Measurements from ENCODE around the gene LIN37. TPM values are rescaled to one million over a fixed set of nuclear protein-coding genes. Genes with fewer than 3 reads are reported as not detected.
A peak's percentile ranks its signal among the peaks of the same experiment; 100 is the strongest.

Gene LIN37
- total and polyA plus RNA-seq, 9 of the 15 experiments (the other 6 are each of a cell fraction or from before 2014, with no cell fraction given): 1.2 to 12.5 (median 8.6) TPM

GRCh38 chr19:35716801-35717664 lies 31.3 kb upstream of the LIN37 start:
- ATAC-seq (peak; percentile 92), FAIRE-seq (peak; percentile 96), DNase-seq (ENCODE audit: extremely low read depth in 1 of 4, low spot score in 3 of 4) (peak; percentile 93 to 97 (median 94))
- POLR2A ChIA-PET: interaction anchor here (1.9 kb wide), 1 partner anchor 11 kb away, joined by 12 read pairs; no protein-coding TSS in a partner anchor
- H3K9me3 ChIP-seq (replicated peaks; ENCODE audit: control insufficient read depth, insufficient read depth, low read depth, low read length): no peaks in the 10 kb centered on the region
- in situ Hi-C loops (cut with MboI) (no loop called here), intact Hi-C loops (cut with micrococcal nuclease) (loop anchor here (1.0 to 2.0 kb wide), 4 partner anchors 24 to 214 kb away; no protein-coding TSS in a partner anchor)
- H3K27ac ChIP-seq (ENCODE audit: extremely low read depth, low read depth, low read length): peak overlapping the region; percentile 79
- CTCF ChIA-PET (ENCODE audit: low intra/inter-chr PET ratio): interaction anchor here (0.6 to 3.0 kb wide), 13 partner anchors 16 to 650 kb away, joined by 3 to 76 read pairs (median 4); partner anchors contain the start of gene TMEM147
- TSS peak; percentile 90 for BruUV-seq (replicated peaks)
- H3K4me3 ChIP-seq: peak overlapping the region; percentile 96
- H3K9ac ChIP-seq (ENCODE audit: insufficient read depth in 1 of 2, low read depth in 2 of 2, low read length in 2 of 2): peak overlapping the region; percentile 78 to 91
- peaks cover 33% of the 10 kb centered on the region for H3K79me2 ChIP-seq (ENCODE audit: control insufficient read depth, insufficient read depth, low read length)
- no peaks in the 10 kb centered on the region for H3K9me1 ChIP-seq (ENCODE audit: control insufficient read depth, insufficient read depth, low read length)
- under 1% methylated on average over 42 of the region's 77 CpGs for WGBS (ENCODE audit: insufficient coverage, low coverage, missing lambda C conversion rate)
- peaks cover 2 to 24% of the 10 kb centered on the region in 2 experiments; a peak in 4 of 5 replicates for H3K27me3 ChIP-seq (ENCODE audit: control insufficient read depth in 2 of 2, insufficient read depth in 2 of 2, low read length in 2 of 2)
- H2AFZ ChIP-seq (ENCODE audit: low read depth, low read length): peak overlapping the region; percentile 94
- H3K36me3 ChIP-seq (ENCODE audit: control insufficient read depth, insufficient read depth, low read length): peaks cover 25% of the 10 kb centered on the region; the same call in 2 of the 3 replicates
- H3K4me1 ChIP-seq (replicated peaks in 1 of 2; ENCODE audit: control insufficient read depth in 2 of 2, insufficient read depth in 2 of 2, low read length in 2 of 2): peaks cover 14 to 64% of the 10 kb centered on the region in 2 experiments
- H3K4me2 ChIP-seq (ENCODE audit: insufficient read depth, low read length): peak overlapping the region; percentile 89
- 0 out of 2 replicates have a peak, but pooled peaks cover 11% of the 10 kb centered on the region for H4K20me1 ChIP-seq (replicated peaks; ENCODE audit: control insufficient read depth, insufficient read depth, low read length)
- no peak for TF ChIP-seq RBM39 (optimal IDR thresholded peaks at IDR 0.05; ENCODE audit: low read depth, low read length)
- TF ChIP-seq FOXK2 (conservative IDR thresholded peaks at IDR 0.05 in 1 of 2, IDR thresholded peaks at IDR 0.05 in 1 of 2; ENCODE audit: low read depth in 2 of 2): no peak
- no peak for TF ChIP-seq PURB (CRISPR knock-in tag; IDR thresholded peaks at IDR 0.05; ENCODE audit: low read depth)
- TF ChIP-seq E2F1 (CRISPR knock-in tag; IDR thresholded peaks at IDR 0.05): no peak
- TF ChIP-seq NFE2L1 (tag; IDR thresholded peaks at IDR 0.05; ENCODE audit: borderline replicate concordance, low read depth): no peak
- TF ChIP-seq MAX (CRISPR knock-in tag; IDR thresholded peaks at IDR 0.05): peak; percentile 77
- TF ChIP-seq ZNF174 (CRISPR knock-in tag; IDR thresholded peaks at IDR 0.05): no peak
- TF ChIP-seq COPS2 (conservative IDR thresholded peaks at IDR 0.05): no peak
- no peak; the same call in 1 of the 2 replicates for TF ChIP-seq MIER1 (IDR thresholded peaks at IDR 0.05; ENCODE audit: low read depth)
- TF ChIP-seq HNRNPLL (IDR thresholded peaks at IDR 0.05; ENCODE audit: low read depth, low read length, poor library complexity, severe bottlenecking): peak; percentile 24
- peak; percentile 87 for TF ChIP-seq ZNF143 (CRISPR knock-in tag; IDR thresholded peaks at IDR 0.05)
- no peak for TF ChIP-seq SLC30A9 (CRISPR knock-in tag; IDR thresholded peaks at IDR 0.05)
- peak; percentile 69 for TF ChIP-seq ZNF740 (CRISPR knock-in tag; IDR thresholded peaks at IDR 0.05)
- no peak; a peak in 1 of 4 replicates for TF ChIP-seq ZNF740 (tag; IDR thresholded peaks at IDR 0.05)
- TF ChIP-seq ZNF586 (CRISPR knock-in tag; conservative IDR thresholded peaks at IDR 0.05): no peak
- TF ChIP-seq NCOR1 (IDR thresholded peaks at IDR 0.05): no peak
- no peak for TF ChIP-seq ZNF764 (CRISPR knock-in tag; IDR thresholded peaks at IDR 0.05; ENCODE audit: low read depth)
- TF ChIP-seq LCOR (CRISPR knock-in tag; IDR thresholded peaks at IDR 0.05): peak; percentile 86

All from K562 (cell line).